ENCODE data around the gene WAS.

DNA sequence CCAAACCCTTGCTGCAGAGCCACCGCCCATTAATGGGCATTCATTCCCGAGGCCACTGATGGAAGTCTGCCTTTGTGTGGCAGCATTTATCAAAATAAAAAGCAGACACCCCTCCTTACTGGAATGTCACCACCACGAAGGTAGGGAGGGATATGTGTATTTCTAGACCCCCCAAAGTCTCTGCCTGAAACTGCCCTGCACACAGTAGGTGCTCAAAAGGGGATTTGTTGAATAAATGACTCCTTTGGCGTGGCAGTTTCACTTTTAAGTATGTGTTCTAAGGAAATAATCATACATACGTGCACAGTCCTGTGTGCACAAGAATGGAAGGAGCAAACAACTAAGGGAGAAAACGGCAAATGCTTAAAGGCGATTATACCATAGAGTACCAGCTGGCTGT, 54.3 kb downstream of the WAS start:
- TF ChIP-seq, protein P1, sequence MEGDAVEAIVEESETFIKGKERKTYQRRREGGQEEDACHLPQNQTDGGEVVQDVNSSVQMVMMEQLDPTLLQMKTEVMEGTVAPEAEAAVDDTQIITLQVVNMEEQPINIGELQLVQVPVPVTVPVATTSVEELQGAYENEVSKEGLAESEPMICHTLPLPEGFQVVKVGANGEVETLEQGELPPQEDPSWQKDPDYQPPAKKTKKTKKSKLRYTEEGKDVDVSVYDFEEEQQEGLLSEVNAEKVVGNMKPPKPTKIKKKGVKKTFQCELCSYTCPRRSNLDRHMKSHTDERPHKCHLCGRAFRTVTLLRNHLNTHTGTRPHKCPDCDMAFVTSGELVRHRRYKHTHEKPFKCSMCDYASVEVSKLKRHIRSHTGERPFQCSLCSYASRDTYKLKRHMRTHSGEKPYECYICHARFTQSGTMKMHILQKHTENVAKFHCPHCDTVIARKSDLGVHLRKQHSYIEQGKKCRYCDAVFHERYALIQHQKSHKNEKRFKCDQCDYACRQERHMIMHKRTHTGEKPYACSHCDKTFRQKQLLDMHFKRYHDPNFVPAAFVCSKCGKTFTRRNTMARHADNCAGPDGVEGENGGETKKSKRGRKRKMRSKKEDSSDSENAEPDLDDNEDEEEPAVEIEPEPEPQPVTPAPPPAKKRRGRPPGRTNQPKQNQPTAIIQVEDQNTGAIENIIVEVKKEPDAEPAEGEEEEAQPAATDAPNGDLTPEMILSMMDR (IDR thresholded peaks at IDR 0.05): no peak
- TF ChIP-seq POLR2A (IDR thresholded peaks at IDR 0.05): no peak

All from body of pancreas (tissue), 4 donors.